ENCODE results near the gene LZTS2.

Gene LZTS2

DNA sequence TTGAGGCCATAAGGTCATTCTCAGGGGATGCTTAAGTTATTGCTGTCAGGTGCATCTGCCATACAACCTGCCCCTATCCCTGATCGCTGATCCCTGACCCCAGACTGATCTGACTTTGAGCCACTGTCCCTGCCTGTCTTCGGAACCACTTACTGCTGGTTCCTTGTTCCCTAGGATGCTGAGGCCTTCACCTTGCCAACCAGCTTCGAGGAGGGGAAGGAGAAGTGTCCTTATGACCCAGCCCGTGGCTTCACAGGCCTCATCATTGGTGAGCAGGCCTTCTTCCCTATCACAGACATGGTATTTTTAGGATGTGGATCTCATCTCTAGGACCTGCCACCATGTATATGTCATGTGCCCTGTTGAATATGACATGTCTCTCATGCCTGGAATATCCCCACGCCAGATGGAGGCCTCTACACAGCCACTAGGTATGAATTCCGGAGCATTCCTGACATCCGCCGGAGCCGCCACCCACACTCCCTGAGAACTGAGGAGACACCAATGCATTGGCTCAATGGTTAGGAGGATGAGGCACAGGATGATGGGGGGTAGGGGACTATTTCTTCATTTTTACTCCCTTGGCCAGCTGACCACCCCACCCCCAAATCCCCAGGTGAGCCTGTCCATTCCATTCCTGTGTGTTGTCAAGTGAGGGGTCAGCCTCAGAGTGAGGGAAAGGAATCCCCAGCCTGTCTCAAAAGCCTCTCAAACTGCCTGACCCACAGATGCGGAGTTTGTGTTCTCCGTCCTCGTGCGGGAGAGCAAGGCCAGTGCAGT is 21.3 kb upstream of the LZTS2 start:
- no peak for DNase-seq (ENCODE audit: low spot score)

GRCh38 chr10:100978901-100979195 is 20.8 kb upstream of the LZTS2 start:
- DNase-seq (ENCODE audit: low spot score) = no peak

DNA sequence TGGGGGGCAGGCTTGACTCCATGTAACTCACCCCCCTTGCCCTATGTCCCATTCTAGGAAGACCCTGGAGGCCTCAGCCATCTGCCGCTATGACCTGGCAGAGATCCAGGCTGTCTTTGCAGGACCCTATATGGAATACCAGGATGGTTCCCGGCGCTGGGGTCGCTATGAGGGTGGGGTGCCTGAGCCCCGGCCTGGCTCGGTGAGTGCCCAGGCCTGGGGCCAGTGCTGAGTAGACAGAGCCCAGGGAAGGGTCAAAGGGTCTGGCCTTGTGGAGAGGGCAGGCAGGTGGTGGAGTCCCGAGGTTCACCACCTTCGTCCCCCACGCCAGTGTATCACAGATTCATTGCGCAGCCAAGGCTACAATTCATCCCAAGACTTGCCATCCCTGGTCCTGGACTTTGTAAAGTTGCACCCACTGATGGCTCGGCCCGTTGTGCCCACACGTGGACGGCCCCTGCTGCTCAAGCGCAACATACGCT is 19.8 kb upstream of the LZTS2 start:
- DNase-seq (ENCODE audit: low spot score) = no peak

DNA sequence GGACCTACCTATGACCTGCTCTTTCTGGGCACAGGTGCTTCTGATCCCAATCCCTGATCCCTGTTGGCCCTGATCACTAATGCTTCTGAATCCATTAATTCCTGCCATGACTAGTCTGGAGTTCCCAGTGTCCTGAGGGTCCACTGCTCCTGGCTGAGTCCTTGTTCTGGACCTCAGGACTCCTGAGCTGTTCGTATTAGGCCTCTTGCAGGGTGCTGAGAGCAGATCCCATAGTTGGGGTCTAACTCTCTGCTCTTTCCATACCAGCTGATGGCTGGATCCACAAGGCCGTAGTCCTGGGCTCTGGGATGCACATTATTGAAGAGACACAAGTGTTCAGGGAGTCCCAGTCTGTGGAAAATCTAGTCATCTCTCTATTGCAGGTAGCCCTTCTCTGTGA is 19.3 kb upstream of the LZTS2 start:
- DNase-seq (ENCODE audit: low spot score) = no peak

- DNase-seq (ENCODE audit: low spot score) = no peak
These were observed 18.9 kb upstream of the LZTS2 start for GRCh38 chr10:100980711-100981110.

- no peak for DNase-seq (ENCODE audit: low spot score)
These were observed 18.3 kb upstream of the LZTS2 start for GRCh38 chr10:100981178-100981772.

DNA sequence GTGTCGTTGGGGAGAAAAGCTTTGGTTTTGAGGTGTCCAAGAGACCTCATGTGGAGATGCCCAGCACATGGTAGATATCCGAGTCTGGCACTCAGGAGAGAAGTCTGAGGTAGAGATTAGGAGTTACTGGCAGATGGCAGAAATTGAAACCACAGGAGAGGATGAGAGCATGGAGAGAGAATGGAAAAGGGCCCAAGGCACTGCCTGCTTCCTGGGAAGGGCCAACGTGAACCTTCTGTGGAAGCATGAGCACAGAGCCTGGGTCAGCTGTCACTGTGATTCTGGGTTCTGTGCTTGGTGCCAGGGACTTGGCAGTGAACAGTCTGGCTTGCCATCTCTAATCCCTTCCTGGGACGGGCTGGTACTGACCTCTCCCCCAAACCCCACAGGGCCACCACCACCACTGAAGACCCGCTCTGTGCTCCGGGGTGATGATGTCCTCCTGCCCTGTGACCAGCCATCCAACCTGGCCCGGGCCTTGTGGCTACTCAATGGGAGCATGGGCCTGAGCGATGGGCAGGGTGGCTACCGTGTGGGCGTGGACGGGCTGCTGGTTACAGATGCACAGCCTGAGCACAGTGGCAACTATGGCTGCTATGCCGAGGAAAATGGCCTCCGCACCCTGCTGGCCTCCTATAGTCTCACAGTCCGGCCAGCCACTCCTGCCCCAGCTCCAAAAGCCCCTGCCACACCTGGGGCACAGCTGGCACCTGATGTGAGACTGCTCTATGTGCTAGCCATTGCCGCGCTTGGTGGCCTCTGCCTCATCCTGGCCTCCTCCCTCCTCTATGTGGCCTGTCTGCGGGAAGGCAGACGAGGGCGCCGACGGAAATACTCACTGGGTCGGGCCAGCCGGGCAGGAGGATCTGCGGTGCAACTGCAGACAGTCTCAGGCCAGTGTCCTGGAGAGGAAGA is 16.4 kb upstream of the LZTS2 start:
- DNase-seq (ENCODE audit: low spot score) = no peak

GRCh38 chr10:100983868-100984671 is 15.5 kb upstream of the LZTS2 start:
- no peak for DNase-seq (ENCODE audit: low spot score)

- DNase-seq (ENCODE audit: low spot score) = no peak
These were observed 14.9 kb upstream of the LZTS2 start for GRCh38 chr10:100984672-100985177.

- DNase-seq (ENCODE audit: low spot score) = no peak
These were observed 14.3 kb upstream of the LZTS2 start for GRCh38 chr10:100985336-100985735.

- DNase-seq (ENCODE audit: low spot score) = no peak
These were observed 13.0 kb upstream of the LZTS2 start for GRCh38 chr10:100986623-100986951.

- peak; percentile 84 for DNase-seq (ENCODE audit: low spot score)
These were observed 12.5 kb upstream of the LZTS2 start, which contains the start of the genes MRPL43 and TWNK for GRCh38 chr10:100986952-100987684. Gene MRPL43, minus strand, starts transcription at chr10:100987497. Its CDS starts 54 bp downstream, at chr10:100987443. Gene TWNK, plus strand, starts transcription at chr10:100987543. Its CDS starts 668 bp downstream, at chr10:100988211.

DNA sequence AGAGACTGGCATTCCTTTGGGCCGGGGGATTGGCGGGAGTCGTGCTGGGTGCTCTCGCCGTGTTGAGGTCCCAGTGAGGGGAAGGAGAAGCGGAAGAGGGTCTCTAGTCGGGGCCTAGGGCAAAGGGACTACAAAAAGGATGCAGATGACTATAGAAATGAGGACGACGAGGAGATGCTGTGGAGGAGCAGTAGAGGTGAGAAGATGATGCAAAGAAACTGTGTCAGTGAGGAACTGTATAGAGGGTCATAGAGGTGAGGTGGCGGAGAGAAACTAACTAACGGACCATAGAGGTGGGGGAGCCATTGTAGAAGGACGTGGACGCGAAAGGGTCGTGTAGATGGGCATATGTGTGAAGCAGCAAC is 11.9 kb upstream of the LZTS2 start:
- no peak for DNase-seq (ENCODE audit: low spot score)

DNA sequence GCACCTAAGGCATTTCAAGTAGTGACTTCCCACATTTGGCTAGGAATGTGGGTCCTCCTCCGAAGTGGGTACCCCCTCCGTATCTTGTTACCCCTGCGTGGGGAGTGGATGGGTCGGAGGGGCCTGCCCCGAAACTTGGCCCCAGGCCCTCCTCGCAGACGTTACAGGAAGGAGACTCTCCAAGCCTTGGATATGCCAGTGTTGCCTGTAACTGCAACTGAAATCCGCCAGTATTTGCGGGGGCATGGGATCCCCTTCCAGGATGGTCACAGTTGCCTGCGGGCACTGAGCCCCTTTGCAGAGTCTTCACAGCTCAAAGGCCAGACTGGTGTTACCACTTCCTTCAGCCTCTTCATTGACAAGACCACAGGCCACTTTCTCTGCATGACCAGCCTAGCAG is 11.4 kb upstream of the LZTS2 start:
- DNase-seq (ENCODE audit: low spot score) = no peak

DNA sequence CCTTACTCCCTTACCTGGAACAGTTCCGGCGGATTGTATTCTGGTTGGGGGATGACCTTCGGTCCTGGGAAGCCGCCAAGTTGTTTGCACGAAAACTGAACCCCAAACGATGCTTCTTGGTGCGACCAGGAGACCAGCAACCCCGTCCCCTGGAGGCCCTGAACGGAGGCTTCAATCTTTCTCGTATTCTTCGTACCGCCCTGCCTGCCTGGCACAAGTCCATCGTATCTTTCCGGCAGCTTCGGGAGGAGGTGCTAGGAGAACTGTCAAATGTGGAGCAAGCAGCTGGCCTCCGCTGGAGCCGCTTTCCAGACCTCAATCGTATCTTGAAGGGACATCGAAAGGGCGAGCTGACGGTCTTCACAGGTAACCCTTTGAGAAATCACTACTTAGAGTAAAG is 10.5 kb upstream of the LZTS2 start:
- DNase-seq (ENCODE audit: low spot score) = no peak

- peak; percentile 26 for DNase-seq (ENCODE audit: low spot score)
These were observed 5.5 kb upstream of the LZTS2 start for GRCh38 chr10:100993986-100994708.

- no peak for DNase-seq (ENCODE audit: low spot score)
These were observed 4.4 kb upstream of the LZTS2 start for GRCh38 chr10:100995181-100995580.

- peak; percentile 12 for DNase-seq (ENCODE audit: low spot score)
These were observed 2.8 kb upstream of the LZTS2 start for GRCh38 chr10:100996678-100997359.

GRCh38 chr10:100997360-100998182 is 2.0 kb upstream of the LZTS2 start:
- DNase-seq (ENCODE audit: low spot score) = peak; percentile 88

Measured in hematopoietic multipotent progenitor cell treated with erythropoietin and hydrocortisone succinate and interleukin-3 and kit ligand, for 17 days (in vitro differentiated cells).